Astrocyte of the spinal cord (primary cell): ENCODE data around the gene UTP14C.
"Not testable (repeated sequence)": the region's sequence is repeated elsewhere in the genome, so short reads cannot be mapped to it uniquely, and the experiment has no call there.

Source experiments
- DNase-seq: peaks from one replicate; pipeline ENCODE4 v3.0.0; 2011; ENCODE audit warnings: low read depth, low spot score
- H3K4me3 ChIP-seq: 2 replicates; pipeline ENCODE4 v1.5.1; 2011; ENCODE audit warnings: low read depth, mild to moderate bottlenecking, low read length, moderate library complexity
- in situ Hi-C: cut with HindIII; loops from 2 replicates; pipeline ENCODE4 v1.10.0; 2017; ENCODE audit warnings: low sequenced_read_pairs
- TF ChIP-seq, protein P1 (sequence below): IDR thresholded peaks from 2 replicates; pipeline ENCODE4 v1.5.1; 2012; ENCODE audit warnings: low read depth, mild to moderate bottlenecking, low read length, inconsistent platforms

Gene UTP14C

DNA sequence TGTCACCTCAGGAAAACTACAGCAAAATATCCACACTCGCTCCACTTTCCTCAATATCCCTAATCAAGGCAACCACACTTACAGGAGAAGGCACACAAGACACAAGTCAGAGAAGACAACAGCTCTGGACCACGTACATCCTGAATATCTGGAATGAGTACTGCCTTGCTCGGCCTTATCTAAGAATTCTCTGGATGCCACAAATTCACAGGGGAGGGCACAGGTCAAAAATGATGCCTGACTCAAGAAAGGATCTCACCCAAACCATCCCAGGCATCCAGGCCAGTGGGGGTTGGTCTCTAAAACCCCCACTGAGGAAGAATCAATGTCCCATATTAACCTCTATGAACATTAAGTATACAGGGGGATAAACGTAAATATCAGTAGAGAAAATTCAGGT is 43.1 kb upstream of the UTP14C start:
- no peak overlapping the region for H3K4me3 ChIP-seq
- DNase-seq: no peak
- in situ Hi-C loops: no loop called here
- TF ChIP-seq, protein P1, sequence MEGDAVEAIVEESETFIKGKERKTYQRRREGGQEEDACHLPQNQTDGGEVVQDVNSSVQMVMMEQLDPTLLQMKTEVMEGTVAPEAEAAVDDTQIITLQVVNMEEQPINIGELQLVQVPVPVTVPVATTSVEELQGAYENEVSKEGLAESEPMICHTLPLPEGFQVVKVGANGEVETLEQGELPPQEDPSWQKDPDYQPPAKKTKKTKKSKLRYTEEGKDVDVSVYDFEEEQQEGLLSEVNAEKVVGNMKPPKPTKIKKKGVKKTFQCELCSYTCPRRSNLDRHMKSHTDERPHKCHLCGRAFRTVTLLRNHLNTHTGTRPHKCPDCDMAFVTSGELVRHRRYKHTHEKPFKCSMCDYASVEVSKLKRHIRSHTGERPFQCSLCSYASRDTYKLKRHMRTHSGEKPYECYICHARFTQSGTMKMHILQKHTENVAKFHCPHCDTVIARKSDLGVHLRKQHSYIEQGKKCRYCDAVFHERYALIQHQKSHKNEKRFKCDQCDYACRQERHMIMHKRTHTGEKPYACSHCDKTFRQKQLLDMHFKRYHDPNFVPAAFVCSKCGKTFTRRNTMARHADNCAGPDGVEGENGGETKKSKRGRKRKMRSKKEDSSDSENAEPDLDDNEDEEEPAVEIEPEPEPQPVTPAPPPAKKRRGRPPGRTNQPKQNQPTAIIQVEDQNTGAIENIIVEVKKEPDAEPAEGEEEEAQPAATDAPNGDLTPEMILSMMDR: no peak

DNA sequence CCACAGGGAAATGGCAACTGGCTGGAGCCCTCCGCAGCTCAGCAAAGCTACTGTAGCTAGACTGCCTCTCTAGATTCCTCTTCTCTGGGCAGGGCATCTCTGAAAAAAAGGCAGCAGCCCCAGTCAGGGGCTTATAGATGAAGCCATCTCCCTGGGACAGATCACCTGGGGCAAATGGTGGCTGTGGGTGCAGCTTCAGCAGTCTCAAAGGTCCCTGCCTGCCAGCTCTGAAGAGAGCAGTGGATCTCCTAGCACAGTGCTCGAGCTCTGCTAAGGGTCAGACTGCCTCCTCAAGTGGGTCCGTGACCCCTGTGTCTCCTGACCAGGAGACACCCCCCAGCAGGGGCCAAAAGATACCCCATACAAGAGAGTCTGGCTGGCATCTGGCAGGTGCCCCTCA is 41.2 kb upstream of the UTP14C start:
- DNase-seq, H3K4me3 ChIP-seq, in situ Hi-C loops: not testable (repeated sequence)

DNA sequence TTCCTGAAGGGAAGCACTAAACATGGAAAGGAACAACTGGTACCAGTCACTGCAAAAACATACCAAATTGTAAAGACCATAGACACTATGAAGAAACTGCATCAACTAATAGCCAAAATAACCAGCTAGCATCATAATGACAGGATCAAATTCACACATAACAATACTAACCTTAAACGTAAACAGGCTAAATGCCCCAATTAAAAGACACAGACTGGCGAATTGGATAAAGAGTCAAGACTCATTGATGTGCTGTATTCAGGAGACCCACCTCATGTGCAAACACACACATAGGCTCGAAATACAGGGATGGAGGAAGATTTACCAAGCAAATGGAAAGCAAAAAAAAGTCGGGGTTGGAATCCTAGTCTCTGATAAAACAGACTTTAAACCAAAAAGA is 39.6 kb upstream of the UTP14C start:
- DNase-seq, in situ Hi-C loops, H3K4me3 ChIP-seq: not testable (repeated sequence)

DNA sequence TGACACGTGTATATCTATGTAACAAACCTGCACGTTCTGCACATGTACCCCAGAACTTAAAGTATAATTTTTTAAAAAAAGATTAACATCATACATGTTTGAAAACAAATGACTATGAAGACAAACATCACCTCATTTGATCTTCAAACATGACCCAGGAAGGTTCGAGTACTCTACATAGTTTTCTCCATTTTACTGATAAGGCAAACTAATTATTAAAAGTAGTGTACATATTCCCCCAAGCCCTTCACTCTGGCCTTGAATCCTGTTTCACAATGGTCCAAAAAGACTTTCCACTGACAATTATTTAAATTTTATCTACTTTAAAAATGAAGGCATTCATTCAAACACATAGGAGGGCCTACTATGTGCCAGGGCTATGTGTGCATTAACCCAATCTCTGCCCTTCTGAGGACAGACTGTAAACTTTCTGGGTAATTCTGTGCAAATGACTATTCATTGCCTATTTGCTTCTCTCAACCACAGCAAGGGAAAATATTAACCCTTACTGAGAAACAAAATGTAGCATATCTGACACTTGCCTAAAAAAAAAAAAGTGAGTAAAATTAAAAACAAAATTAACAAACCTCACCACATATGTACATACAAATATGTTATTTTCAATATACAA is 35.4 kb upstream of the UTP14C start:
- DNase-seq: no peak
- H3K4me3 ChIP-seq: no peak overlapping the region
- in situ Hi-C loops: no loop called here
- TF ChIP-seq, protein P1: no peak

DNA sequence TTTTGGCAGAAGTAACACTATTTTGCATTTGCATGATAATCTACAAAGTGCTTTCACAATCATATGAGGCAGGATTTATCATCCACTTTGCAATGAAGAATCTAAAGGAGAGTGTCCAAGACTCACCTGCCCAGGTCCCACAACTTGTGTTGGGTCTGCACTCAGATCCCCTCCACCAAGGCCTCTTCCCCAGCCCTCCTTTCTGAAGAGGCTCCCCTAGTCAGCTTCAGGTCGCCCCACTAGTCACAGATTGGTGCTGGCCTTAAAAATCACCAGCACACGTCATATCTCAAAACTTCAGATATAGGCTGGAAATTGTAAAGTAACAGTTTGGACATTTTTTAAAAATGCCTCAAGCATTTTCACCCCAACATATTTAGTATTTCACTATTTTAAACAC is 30.8 kb upstream of the UTP14C start:
- TF ChIP-seq, protein P1: no peak
- in situ Hi-C loops: no loop called here

DNA sequence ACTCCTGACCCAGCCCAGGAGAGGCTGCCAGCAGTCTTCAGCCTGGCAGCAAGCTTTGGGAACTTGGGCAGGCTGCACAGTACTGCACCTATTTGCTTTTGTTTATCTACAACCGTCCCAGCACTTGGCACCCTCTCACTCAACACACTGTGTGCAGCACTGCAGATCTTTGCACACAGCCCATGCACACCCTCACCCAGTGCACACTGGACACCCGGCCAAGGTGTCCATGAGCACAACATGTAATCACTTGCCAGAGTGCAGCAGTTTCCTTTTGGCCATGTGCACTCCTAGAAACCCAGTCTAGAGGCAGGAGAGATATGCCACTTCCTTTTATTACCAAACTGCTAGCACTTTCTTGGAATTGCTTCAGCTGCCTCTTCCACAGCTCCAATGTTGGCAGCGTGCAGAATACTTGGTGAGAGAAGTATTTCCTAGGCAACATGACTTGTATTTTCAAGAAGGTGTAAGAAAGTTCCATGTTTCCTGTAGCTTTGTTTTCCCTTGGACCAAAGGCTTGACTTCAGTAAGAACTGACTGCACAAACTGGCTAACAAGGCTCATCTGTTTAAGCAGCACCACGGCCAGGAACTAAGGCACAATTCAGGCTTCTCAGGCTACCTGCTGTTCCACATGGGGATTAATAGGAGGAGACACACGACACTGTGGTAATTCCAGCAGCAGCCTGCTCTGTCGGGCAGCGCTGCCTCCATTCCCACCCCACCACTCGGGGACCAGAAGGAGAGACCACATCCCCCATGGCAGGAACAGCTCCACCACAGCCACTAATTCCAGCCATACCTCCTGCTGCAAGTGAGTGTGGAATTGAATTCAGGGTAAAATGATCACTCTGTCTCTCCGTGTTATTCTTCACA is 28.6 kb upstream of the UTP14C start:
- DNase-seq: peak; percentile 16
- no peak overlapping the region for H3K4me3 ChIP-seq
- TF ChIP-seq, protein P1: no peak
- in situ Hi-C loops: no loop called here

More for the DNA sequence above, 30.8 kb upstream of the UTP14C start:
- no peak overlapping the region for H3K4me3 ChIP-seq
- no peak for DNase-seq

DNA sequence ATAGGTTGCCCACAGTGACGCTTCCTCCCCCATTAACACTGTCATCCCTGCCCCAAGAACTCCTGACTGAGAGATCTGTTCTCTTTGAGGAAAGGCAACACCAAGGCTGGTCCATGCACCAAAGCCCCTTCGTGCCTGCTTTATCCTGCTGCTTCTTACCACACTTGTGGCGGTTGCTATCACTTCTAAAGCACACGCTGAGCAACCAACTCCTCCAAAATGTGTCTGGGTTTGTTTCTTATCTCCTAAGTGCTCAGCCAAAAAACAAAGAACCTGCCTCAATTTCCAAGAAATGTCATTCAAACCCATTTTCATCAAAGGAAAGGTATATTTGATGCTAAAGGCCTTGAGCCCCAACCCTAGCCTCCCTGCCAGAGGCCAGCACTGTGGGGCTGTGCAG is 27.9 kb upstream of the UTP14C start:
- in situ Hi-C loops: no loop called here
- no peak overlapping the region for H3K4me3 ChIP-seq
- TF ChIP-seq, protein P1: no peak
- DNase-seq: no peak
